Transverse colon (tissue), 4 donors: ENCODE results near the gene MRGPRE. TPM values are rescaled to one million over a fixed set of nuclear protein-coding genes. Genes with fewer than 3 reads are reported as not detected.
A peak's percentile ranks its signal among the peaks of the same experiment; 100 is the strongest.

Source experiments
- DNase-seq: peaks from one replicate; pipeline ENCODE4 v3.0.0-alpha.2; 2019
- H3K27ac ChIP-seq, 4 donors: fragments of 200-600 bp; sonication (generic); 2 replicates each; pipeline ENCODE4 v1.5.1; 2016 to 2018; ENCODE audit warnings: inconsistent platforms in 4 of 4
- H3K27me3 ChIP-seq: fragments of 200-600 bp; sonication (generic); 2 replicates; pipeline ENCODE4 v1.5.1; 2017; ENCODE audit warnings: inconsistent platforms
- H3K36me3 ChIP-seq, 4 donors: fragments of 200-600 bp; sonication (generic); 2 replicates each; pipeline ENCODE4 v1.5.1; 2017 to 2019; ENCODE audit warnings: inconsistent platforms in 4 of 4
- H3K4me1 ChIP-seq, 4 donors: fragments of 200-600 bp; sonication (generic); 2 replicates each; pipeline ENCODE4 v1.5.1; 2017 to 2020; ENCODE audit warnings: inconsistent platforms in 4 of 4
- H3K4me3 ChIP-seq, 4 donors: fragments of 200-600 bp; sonication (generic); 1 replicate in 1 of 4; 2 replicates in 3 of 4; pipeline versions ENCODE4 v1.5.1 to v1.6.1; 2017 to 2019; ENCODE audit warnings: inconsistent platforms in 4 of 4
- H3K9me3 ChIP-seq, 2 donors: fragments of 200-600 bp; sonication (generic); 2 replicates each; pipeline ENCODE4 v1.5.1; 2017 to 2019; ENCODE audit warnings: inconsistent platforms in 2 of 2
- EP300 ChIP-seq: sonication (generic); formaldehyde crosslinking; IDR thresholded peaks from one replicate; pipeline ENCODE4 v1.6.1; 2017; ENCODE audit warnings: antibody characterized with exemption, low read depth
- POLR2A ChIP-seq: fragments of 450-650 bp; IDR thresholded peaks from one replicate; pipeline ENCODE4 v1.6.1; 2016; ENCODE audit warnings: antibody characterized with exemption, mild to moderate bottlenecking, moderate library complexity
- POLR2AphosphoS5 ChIP-seq, 3 donors: sonication (generic); formaldehyde crosslinking; IDR thresholded peaks; one replicate each; pipeline ENCODE4 v1.6.1; 2016; ENCODE audit warnings: antibody characterized with exemption in 3 of 3
- WGBS, 2 donors: methylation state at CpG; one replicate each; pipeline ENCODE4 v1.1.5; 2018; ENCODE audit warnings: low coverage in 1 of 2; 5-methylcytosine and 5-hydroxymethylcytosine counted together
- in situ Hi-C, 4 donors: fragments of 200-750 bp; cut with MboI; loops; one replicate each; pipeline versions ENCODE4 v1.15.0 to v1.15.1; 2017; ENCODE audit warnings: low sequenced_read_pairs in 3 of 4, low pct_ligation_motif_present in 1 of 4, low pct_unique_long_range_greater_than_20kb in 1 of 4
- intact Hi-C: fragments of 100-400 bp; cut with DNase I; formaldehyde crosslinking; loops from one replicate; pipeline ENCODE4 v1.15.1; 2023; ENCODE audit warnings: low total_unique reads
- total RNA-seq, 4 donors: library from RNA; depleted of rRNA; stranded (reverse); fragments of >200 nt; gene quantifications; one replicate each; pipeline ENCODE4 v1.1.0, GENCODE V29; 2016
- TF ChIP-seq, protein P1 (sequence below), 5 experiments: fragments of 200-600 bp in 3 of 5; fragments of 450-650 bp in 2 of 5; sonication (generic) in 3 of 5; IDR thresholded peaks; 1 replicate in 2 of 5; 2 replicates in 3 of 5; pipeline ENCODE4 v1.5.1; 2016 to 2017; ENCODE audit warnings: antibody characterized with exemption in 5 of 5, inconsistent platforms in 3 of 5, mild to moderate bottlenecking in 2 of 5, moderate library complexity in 1 of 5

The MRGPRE gene
- total RNA-seq, 4 donors from 2014 or later: not detected

DNA sequence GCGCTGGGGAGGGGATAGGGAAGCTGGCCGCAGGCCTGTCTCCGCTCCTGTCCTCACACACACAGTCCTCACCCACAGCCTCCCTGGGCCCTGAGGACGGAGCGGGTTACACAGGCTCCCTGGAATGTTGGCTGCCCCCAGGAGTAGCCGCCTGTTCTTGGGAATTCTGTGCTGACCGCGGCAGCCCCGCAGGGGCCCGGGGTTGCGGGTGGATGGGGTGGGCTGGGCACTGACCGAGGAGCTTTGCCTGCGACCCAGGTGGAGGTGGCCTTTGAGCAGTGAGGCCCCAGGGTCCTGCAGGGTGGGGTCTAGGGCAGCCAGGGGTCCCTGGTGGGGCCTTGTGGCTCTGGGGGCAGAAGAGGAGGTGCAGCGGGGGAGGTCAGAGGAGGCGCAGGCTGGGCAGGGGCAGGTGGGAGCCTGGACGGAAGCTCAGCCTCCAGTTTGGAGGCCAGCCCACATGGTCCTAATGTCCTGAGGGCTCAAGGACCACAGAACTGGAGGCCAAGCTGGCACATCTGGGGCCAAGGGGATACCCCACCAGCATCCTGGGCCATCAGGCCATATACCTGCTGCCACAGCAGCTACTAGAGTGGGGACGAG is 7.0 kb downstream of the MRGPRE start:
- Histone ChIP-seq H3K27me3 (peaks cover 53% of the 10 kb centered on the region), H3K9me3 (no peaks in the 10 kb centered on the region), H3K27ac (no peak overlapping the region), H3K4me3 (no peak overlapping the region), H3K4me1 (no peaks in the 10 kb centered on the region), H3K36me3 (no peaks in the 10 kb centered on the region)
- TF ChIP-seq EP300 (no peak), POLR2A (no peak), POLR2AphosphoS5 (IDR thresholded peaks at IDR 0.05) (no peak)
- TF ChIP-seq, protein P1, sequence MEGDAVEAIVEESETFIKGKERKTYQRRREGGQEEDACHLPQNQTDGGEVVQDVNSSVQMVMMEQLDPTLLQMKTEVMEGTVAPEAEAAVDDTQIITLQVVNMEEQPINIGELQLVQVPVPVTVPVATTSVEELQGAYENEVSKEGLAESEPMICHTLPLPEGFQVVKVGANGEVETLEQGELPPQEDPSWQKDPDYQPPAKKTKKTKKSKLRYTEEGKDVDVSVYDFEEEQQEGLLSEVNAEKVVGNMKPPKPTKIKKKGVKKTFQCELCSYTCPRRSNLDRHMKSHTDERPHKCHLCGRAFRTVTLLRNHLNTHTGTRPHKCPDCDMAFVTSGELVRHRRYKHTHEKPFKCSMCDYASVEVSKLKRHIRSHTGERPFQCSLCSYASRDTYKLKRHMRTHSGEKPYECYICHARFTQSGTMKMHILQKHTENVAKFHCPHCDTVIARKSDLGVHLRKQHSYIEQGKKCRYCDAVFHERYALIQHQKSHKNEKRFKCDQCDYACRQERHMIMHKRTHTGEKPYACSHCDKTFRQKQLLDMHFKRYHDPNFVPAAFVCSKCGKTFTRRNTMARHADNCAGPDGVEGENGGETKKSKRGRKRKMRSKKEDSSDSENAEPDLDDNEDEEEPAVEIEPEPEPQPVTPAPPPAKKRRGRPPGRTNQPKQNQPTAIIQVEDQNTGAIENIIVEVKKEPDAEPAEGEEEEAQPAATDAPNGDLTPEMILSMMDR (IDR thresholded peaks at IDR 0.05): no peak
- no peak for DNase-seq
- 78% methylated on average over 17 of the region's 17 CpGs; no CpG with 5 or more reads in 1 of the 2 donors for WGBS, 2 donors
- in situ Hi-C loops: no loop called here
- intact Hi-C loops: no loop called here

DNA sequence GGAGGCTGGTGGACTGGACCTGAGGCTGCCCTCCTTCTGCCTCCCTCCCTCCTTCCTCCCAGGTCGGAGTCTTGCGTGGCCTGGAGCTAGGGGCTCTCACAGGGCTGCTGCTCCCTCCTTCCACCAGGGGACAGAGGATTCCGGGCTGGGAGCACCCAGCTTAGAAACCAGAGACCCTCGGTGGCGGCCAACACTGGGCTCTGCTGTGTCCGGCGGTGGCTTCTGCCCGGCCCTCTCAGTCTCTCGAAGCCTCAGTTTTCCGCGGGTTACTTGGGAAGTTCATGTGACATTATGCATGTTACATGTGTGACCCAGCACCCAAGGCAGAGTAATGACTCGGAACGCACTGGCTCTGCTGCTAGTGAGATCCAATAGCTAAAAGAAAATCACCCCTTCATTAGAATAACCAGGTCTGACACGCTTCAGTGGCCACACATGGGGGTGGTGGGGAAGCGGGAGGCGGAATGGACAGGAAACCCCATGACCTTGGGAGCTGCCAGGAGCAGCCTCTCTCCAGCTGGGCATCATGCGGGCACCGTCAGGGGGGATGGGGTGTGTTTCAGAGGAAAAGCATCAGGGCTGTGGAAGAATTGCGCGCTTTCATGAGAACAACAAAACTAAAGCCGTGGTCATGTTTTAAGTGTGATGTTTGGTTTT is 7.7 kb downstream of the MRGPRE start:
- DNase-seq: no peak
- Histone ChIP-seq H3K4me3 (no peak overlapping the region), H3K36me3 (no peaks in the 10 kb centered on the region), H3K27me3 (peaks cover 50% of the 10 kb centered on the region), H3K27ac (no peak overlapping the region), H3K9me3 (no peaks in the 10 kb centered on the region), H3K4me1 (no peaks in the 10 kb centered on the region)
- in situ Hi-C loops: loop anchor here in 2 of 4 donors (25.0 kb wide), 2 partner anchors 112 to 187 kb away; no protein-coding TSS in a partner anchor
- TF ChIP-seq POLR2AphosphoS5 (IDR thresholded peaks at IDR 0.05) (no peak), EP300 (no peak), POLR2A (no peak)
- TF ChIP-seq, protein P1 (IDR thresholded peaks at IDR 0.05): no peak
- WGBS, 2 donors: 43 to 80% methylated on average over 4 to 21 of the region's 21 CpGs
- intact Hi-C loops: no loop called here

DNA sequence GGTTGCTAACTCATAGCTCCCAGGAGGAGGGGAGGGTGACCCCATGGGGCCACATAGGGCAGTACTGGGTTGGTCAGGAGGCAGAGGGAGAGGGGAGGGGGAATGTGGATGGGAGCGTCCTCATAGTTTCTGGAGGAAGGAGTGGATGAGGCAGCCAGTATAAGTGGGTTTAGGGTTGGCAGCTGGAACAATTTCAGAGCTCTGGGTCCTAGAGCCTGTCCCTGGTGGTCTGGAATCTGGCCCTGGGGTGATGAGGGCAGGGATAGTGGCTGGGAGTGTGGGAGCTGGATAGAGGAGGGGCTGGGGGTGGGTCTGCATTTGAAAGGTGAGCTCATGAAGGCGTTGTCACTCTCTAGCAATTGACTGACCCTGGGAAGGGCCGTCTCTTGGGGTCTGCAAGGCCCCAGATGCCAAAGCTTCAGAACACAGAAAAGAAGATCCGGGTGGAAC is 8.3 kb downstream of the MRGPRE start:
- no peaks in the 10 kb centered on the region for H3K36me3 ChIP-seq
- H3K27me3 ChIP-seq: peaks cover 54% of the 10 kb centered on the region
- WGBS, 2 donors: 64% methylated on average over 4 of the region's 4 CpGs; no CpG with 5 or more reads in 1 of the 2 donors
- DNase-seq: no peak
- no peaks in the 10 kb centered on the region for H3K4me1 ChIP-seq
- in situ Hi-C loops: loop anchor here in 2 of 4 donors (25.0 kb wide), 2 partner anchors 112 to 187 kb away; no protein-coding TSS in a partner anchor
- H3K27ac ChIP-seq: no peak overlapping the region
- no peak for TF ChIP-seq POLR2A
- TF ChIP-seq, protein P1 (IDR thresholded peaks at IDR 0.05): no peak
- no peak for TF ChIP-seq POLR2AphosphoS5 (IDR thresholded peaks at IDR 0.05)
- TF ChIP-seq EP300: no peak
- intact Hi-C loops: no loop called here
- H3K4me3 ChIP-seq: no peak overlapping the region
- H3K9me3 ChIP-seq: no peaks in the 10 kb centered on the region

DNA sequence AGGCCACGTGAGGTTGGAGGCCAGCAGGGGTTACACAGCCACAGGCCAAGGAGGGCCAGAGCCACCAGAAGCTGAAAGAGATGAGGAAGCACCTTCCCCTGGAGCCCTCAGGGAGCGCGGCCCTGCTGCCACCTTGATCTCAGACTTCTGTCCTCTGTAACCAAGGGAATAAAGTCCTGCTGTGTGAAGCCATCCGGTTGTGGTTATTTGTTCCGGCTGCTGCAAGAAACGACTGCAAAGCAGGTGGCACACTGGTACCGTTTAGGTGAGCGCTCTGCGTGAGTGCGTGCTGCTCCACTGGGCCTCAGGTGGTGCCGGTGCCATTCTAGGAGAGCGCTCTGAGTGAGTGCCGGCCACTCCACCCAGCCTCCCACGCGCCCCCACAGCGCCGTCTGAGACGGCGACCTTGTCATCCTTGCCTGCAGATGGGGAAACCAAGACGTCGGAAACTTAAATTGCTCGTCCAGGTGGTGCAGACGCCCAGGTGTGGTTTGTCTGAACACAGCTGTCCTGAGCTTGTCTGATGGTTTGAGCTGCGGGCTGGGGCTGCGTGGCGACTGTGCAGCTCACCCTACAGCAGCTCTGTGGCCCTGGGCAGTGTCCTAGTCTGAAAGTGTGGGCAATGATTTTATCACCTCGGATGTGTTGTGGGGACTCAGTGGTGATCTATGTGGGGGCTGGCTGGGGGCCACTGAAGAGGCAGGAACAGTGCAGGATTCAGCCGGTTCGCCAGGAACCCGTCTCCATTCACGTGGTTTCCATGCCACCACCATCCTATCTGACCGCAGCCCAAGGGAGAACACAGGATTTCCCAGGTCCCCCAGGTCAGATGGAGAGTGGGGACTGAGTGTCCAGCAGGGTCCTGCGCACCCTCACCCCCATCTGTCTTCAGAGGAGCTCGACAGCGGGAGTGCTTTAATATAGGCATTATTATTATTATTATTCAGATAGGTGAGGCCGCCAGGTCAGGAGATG is 9.0 kb downstream of the MRGPRE start:
- intact Hi-C loops: no loop called here
- Histone ChIP-seq H3K9me3 (no peaks in the 10 kb centered on the region), H3K4me1 (no peaks in the 10 kb centered on the region), H3K27ac (no peak overlapping the region), H3K4me3 (no peak overlapping the region), H3K27me3 (peaks cover 62% of the 10 kb centered on the region), H3K36me3 (no peaks in the 10 kb centered on the region)
- peak; percentile 3 for DNase-seq
- no peak for TF ChIP-seq POLR2AphosphoS5 (IDR thresholded peaks at IDR 0.05)
- no peak for TF ChIP-seq EP300
- no peak for TF ChIP-seq POLR2A
- TF ChIP-seq, protein P1 (IDR thresholded peaks at IDR 0.05): no peak
- in situ Hi-C loops: loop anchor here in 2 of 4 donors (25.0 kb wide), 2 partner anchors 111 to 186 kb away; no protein-coding TSS in a partner anchor
- WGBS, 2 donors: 78% methylated on average over 35 of the region's 36 CpGs; no CpG with 5 or more reads in 1 of the 2 donors
